ENCODE data around the gene PTGDS.
A peak's percentile ranks its signal among the peaks of the same experiment; 100 is the strongest.

PTGDS gene

GRCh38 chr9:136974817-136975535 is 2.3 kb upstream of the PTGDS start:
- no peak for DNase-seq

GRCh38 chr9:136975644-136976043 is 1.7 kb upstream of the PTGDS start:
- DNase-seq: peak; percentile 19

DNA sequence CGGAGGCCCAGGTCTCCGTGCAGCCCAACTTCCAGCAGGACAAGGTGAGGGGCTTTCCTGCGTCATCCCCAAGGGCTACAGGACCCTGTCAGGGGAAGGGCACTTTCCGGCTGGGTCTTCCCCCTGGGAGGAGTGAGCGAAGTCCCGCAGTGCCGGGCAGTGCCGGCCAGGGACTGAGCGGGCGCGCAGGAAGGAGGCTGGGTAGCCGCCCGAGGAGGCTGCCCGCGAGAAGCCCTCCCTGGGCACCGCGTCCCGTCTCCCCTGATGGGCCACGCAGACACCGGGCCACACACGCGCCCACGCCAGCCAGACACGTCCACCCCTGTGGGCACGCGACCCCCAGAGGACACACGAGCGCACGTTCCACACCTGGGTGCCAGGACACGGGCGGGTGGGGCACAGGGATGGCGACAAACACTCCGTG is 357 bp downstream of the PTGDS start:
- no peak for DNase-seq

- DNase-seq: peak; percentile 68
Observed at GRCh38 chr9:136978073-136978864, 965 bp downstream of the PTGDS start.

DNA sequence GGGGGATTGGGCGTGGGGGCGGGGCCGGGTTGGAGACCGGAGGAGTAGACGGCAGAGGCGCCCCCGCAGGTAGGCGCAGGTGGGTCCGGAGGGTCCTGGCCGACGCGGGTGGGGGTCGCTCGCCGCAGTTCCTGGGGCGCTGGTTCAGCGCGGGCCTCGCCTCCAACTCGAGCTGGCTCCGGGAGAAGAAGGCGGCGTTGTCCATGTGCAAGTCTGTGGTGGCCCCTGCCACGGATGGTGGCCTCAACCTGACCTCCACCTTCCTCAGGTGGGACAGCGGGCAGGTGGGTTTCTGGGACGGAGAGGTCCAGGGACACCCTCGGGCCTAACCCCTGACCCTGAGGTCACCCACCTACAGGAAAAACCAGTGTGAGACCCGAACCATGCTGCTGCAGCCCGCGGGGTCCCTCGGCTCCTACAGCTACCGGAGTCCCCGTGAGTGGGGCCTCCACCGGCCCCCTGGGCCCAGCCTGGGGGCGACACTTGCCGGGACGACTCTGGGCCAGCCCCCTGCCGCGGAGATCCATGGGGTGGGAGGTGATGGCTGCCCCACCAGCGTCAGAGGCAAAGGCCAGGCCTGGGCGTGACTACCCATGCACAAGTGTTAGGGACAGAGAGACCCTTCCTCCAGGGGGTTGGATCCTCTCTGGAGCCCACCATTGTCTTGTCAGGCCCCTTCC is 1.7 kb downstream of the PTGDS start:
- no peak for DNase-seq

DNA sequence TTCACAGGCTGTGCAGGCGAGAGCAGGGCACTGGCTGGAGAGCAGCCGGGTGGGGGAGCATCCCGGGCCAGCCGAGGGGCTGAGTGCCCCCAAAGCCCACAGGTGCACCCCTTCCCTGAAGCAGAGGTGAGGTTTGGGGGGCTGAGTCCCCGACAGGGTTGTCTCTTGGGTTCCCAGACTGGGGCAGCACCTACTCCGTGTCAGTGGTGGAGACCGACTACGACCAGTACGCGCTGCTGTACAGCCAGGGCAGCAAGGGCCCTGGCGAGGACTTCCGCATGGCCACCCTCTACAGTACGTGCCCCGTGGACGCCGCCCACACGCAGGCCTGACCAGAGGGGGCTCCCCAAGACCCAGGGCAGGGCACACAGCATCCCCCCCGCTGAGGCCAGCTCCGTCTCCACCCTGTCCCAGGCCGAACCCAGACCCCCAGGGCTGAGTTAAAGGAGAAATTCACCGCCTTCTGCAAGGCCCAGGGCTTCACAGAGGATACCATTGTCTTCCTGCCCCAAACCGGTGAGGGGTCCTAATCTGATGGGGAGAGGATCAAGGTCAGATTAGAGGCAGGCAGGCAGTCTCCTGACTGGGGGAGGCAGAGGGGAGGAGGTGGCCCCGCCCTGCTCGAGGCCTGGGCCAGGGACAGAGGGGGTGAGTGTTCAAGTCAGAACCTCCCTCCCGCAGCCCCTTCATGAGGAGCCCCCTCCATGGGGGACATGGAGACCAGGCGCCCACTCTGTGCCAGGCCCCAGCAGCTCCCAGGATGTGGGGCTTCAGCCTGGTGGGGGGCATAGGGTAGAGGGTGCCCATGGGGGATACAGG is 2.7 kb downstream of the PTGDS start:
- DNase-seq: no peak

GRCh38 chr9:136980669-136981478 is 3.6 kb downstream of the PTGDS start:
- DNase-seq: no peak

DNA sequence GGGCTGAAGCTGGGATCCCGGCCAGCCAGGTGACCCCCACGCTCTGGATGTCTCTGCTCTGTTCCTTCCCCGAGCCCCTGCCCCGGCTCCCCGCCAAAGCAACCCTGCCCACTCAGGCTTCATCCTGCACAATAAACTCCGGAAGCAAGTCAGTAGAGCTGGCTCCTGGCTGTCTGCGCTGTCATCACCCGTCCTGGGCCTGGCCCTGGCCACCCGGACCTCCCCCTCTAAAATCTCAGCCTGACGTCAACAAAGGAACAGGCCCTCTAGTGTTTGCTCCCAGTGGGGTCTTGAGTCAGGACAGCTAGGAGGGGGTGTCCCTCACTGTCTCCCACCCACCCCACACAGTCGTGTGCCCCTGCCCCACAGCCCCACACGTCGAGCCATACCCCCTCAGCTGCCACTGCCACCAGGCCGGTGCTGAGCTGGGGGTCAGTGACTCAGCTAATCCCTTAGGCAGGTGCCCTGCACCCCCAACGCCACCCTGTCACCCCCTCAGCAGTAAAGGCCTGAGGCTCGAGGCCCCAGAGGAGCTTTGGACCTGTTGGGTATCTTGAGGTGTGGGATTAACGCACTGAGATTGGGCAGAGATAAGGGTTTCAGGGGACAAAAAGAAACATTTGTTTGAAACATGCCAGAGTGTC is 4.4 kb downstream of the PTGDS start:
- no peak for DNase-seq

DNA sequence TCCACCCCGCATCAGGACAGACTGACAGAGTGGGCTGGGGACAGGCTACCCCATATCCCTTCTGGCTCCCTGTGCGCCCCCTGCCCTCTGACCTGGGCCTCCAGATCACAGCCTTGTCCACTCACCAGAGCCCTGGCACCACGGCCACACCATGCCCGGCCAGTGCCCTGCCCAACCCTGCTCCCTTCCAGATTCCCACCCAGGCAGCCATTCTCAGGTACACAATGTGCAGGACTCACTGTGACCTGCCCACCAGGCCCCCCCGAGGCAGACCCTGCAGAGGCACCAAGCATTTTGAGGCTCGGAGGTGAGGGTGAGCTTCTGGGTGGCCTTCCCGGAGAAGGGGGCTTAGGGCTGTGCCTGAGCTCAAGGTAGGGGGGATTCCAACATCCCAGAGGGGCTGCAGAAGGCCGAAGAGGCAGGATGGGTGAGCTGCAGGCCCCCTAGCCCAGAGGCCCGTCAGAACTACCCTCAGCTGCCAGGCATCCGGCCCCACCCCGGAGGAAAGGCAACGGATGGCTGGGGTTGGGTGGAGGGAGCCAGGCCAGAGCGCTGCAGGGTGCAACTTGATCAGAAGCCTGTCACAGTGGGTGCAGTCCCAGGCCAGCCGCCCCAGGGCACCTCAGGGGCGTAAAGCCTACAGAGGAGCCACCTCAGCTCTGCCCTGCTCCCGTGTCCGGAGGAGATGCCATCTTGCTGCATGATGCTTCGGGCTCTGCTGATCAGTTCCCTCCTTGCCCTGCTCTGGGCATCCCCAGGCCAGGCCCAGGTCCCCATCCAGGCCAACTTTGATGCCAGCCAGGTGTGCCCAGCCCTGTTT is 5.1 kb downstream of the PTGDS start, which contains the start of gene LCNL1:
TSS of gene LCNL1 (plus strand) at position 762 of the 820 bp plus-strand sequence. CDS start 594 bp downstream, outside the sequence.
- DNase-seq: no peak

GRCh38 chr9:136983167-136983566 is 5.9 kb downstream of the PTGDS start:
- no peak for DNase-seq

GRCh38 chr9:136983656-136984314 is 6.5 kb downstream of the PTGDS start:
- DNase-seq: no peak

- DNase-seq: no peak
Observed at GRCh38 chr9:136984464-136985026, 7.2 kb downstream of the PTGDS start.

GRCh38 chr9:136985027-136985602 is 7.8 kb downstream of the PTGDS start:
- DNase-seq: no peak

GRCh38 chr9:136985853-136986252 is 8.5 kb downstream of the PTGDS start:
- DNase-seq: no peak

GRCh38 chr9:136988872-136989271 is 11.6 kb downstream of the PTGDS start:
- DNase-seq: no peak

GRCh38 chr9:136990242-136990911 is 13.1 kb downstream of the PTGDS start:
- no peak for DNase-seq

GRCh38 chr9:136991993-136992818 is 14.9 kb downstream of the PTGDS start, which contains the start of gene PAXX:
PAXX (plus strand) TSS chr9:136992422; CDS start chr9:136992444, 22 bp downstream.
- DNase-seq: peak; percentile 90

All from stimulated activated naive CD4-positive, alpha-beta T cell treated with Interleukin-2 at 50 U/mL for 16 hours (primary cell).